ENCODE data around the gene GRIN2A.

- TF ChIP-seq, protein P1, sequence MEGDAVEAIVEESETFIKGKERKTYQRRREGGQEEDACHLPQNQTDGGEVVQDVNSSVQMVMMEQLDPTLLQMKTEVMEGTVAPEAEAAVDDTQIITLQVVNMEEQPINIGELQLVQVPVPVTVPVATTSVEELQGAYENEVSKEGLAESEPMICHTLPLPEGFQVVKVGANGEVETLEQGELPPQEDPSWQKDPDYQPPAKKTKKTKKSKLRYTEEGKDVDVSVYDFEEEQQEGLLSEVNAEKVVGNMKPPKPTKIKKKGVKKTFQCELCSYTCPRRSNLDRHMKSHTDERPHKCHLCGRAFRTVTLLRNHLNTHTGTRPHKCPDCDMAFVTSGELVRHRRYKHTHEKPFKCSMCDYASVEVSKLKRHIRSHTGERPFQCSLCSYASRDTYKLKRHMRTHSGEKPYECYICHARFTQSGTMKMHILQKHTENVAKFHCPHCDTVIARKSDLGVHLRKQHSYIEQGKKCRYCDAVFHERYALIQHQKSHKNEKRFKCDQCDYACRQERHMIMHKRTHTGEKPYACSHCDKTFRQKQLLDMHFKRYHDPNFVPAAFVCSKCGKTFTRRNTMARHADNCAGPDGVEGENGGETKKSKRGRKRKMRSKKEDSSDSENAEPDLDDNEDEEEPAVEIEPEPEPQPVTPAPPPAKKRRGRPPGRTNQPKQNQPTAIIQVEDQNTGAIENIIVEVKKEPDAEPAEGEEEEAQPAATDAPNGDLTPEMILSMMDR (IDR thresholded peaks at IDR 0.05), result no peak
- no peak for TF ChIP-seq EZH2 (IDR thresholded peaks at IDR 0.05; ENCODE audit: borderline replicate concordance, insufficient read depth, low read depth, low read length, poor library complexity, severe bottlenecking)
Measured at GRCh38 chr16:9970796-9971195, 211.4 kb downstream of the GRIN2A start.
